SU-DHL-6 (cell line): ENCODE measurements around the gene COMMD7.

Experiments
- EZH2phosphoT487 ChIP-seq: fragments of 200-600 bp; sonication (generic), shearing (Covaris generic); conservative IDR thresholded peaks from 2 replicates; pipeline ENCODE4 v1.6.1; 2018; ENCODE audit warnings: mild to moderate bottlenecking, antibody characterized with exemption, low read length, moderate library complexity, mixed read lengths
- TF ChIP-seq, protein P1 (sequence below): fragments of 200-600 bp; sonication (generic); IDR thresholded peaks from one replicate; pipeline ENCODE4 v1.5.1; 2017; ENCODE audit warnings: antibody characterized with exemption, mild to moderate bottlenecking, low read length, moderate library complexity; ENCODE audit not compliant: insufficient read depth, poor library complexity, severe bottlenecking

DNA sequence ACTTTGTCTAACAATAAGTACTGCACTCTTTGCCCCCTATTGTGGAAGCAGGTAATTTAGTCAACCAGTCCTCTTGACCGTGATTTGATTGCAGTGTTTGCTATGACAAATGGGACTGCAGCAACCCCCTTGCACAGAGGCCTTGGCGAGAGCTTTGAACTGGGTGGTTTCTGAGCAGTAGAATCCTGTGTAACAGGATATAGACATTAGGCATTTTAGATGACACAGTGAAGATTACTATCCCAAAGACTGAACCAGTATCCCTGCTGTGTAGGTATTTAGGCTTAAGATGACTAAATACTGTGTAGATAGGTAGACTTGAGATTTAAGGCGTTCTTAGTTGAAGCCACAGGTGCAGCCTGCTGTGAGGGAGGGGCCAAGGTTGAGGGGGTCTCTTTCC, 28.8 kb upstream of the COMMD7 start:
- TF ChIP-seq, protein P1, sequence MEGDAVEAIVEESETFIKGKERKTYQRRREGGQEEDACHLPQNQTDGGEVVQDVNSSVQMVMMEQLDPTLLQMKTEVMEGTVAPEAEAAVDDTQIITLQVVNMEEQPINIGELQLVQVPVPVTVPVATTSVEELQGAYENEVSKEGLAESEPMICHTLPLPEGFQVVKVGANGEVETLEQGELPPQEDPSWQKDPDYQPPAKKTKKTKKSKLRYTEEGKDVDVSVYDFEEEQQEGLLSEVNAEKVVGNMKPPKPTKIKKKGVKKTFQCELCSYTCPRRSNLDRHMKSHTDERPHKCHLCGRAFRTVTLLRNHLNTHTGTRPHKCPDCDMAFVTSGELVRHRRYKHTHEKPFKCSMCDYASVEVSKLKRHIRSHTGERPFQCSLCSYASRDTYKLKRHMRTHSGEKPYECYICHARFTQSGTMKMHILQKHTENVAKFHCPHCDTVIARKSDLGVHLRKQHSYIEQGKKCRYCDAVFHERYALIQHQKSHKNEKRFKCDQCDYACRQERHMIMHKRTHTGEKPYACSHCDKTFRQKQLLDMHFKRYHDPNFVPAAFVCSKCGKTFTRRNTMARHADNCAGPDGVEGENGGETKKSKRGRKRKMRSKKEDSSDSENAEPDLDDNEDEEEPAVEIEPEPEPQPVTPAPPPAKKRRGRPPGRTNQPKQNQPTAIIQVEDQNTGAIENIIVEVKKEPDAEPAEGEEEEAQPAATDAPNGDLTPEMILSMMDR = no peak
- no peak for TF ChIP-seq EZH2phosphoT487
